ENCODE measurements around the gene FHAD1. TPM values are rescaled to one million over a fixed set of nuclear protein-coding genes. Genes with fewer than 3 reads are reported as not detected.

FHAD1 gene
- total RNA-seq, 2 experiments from 2014 or later: not detected

DNA sequence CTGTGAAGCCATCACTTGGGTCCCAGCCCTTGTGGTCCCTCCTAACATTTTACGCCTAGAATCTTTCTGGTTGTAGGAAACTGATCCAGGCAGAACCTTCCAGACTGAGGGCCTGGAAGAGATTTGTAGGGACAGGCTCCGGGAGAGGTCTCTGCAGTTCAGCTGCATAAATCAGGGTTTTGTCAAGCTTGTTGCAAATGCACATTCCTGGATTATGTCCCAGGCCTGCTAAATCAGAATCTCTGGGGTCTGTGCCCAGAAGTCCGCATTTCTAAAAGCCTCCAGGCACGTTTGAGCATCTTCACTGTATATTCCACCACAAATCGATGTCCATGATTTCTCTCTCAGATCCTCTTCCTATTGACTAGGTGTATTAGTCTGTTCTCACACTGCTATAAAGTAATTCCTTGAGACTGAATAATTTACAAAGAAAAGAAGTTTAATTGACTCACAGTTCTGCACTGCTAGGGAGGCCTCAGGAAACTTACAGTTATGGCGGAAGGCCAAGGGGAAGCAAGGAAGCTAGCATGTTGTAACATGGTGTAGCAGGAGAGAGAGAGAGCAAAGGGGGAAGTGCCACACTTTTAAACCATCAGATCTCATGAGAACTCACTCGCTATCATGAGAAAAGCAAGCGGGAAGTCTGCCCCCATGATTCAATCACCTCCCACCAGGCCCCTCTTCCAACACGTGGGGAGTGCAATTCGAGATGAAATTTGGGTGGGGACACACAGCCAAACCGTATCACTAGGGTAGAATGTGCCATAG, 1.2 kb upstream of the FHAD1 start:
- DNase-seq (peak in 2 of 14 experiments; percentile 36 to 53), ATAC-seq (ENCODE audit: poor library complexity) (no peak)
- H3K9me3 Mint-ChIP-seq: no peaks in the 10 kb centered on the region
- intact Hi-C loops (cut with DNase I, micrococcal nuclease): no loop called here
- no peak overlapping the region for H3K27ac Mint-ChIP-seq
- Histone ChIP-seq H3K9me3 (ENCODE audit: control insufficient read depth in 1 of 2, insufficient read depth in 1 of 2, low read length in 2 of 2) (peaks cover 0 to 6% of the 10 kb centered on the region in 2 experiments), H3K27me3 (ENCODE audit: control insufficient read depth in 1 of 2, insufficient read depth in 2 of 2, low read length in 2 of 2) (peaks cover 23 to 27% of the 10 kb centered on the region in 2 experiments), H3K4me1 (ENCODE audit: insufficient read depth, low read length) (peaks cover 23% of the 10 kb centered on the region), H3K36me3 (ENCODE audit: insufficient read depth, low read length) (no peaks in the 10 kb centered on the region), H3K4me3 (ENCODE audit: low read length) (no peak overlapping the region), H3K27ac (ENCODE audit: low read depth in 1 of 2, low read length in 2 of 2) (no peak overlapping the region)
- H3K4me3 Mint-ChIP-seq: peak overlapping the region; percentile 62
- CTCF ChIA-PET: no interaction called here
- H3K36me3 Mint-ChIP-seq (ENCODE audit: low read depth): no peaks in the 10 kb centered on the region
- H3K4me1 Mint-ChIP-seq (ENCODE audit: low read depth): peaks cover 39% of the 10 kb centered on the region
- POLR2A ChIA-PET: no interaction called here
- H3K27me3 Mint-ChIP-seq: peaks cover 72% of the 10 kb centered on the region
- TF ChIP-seq, protein P1, sequence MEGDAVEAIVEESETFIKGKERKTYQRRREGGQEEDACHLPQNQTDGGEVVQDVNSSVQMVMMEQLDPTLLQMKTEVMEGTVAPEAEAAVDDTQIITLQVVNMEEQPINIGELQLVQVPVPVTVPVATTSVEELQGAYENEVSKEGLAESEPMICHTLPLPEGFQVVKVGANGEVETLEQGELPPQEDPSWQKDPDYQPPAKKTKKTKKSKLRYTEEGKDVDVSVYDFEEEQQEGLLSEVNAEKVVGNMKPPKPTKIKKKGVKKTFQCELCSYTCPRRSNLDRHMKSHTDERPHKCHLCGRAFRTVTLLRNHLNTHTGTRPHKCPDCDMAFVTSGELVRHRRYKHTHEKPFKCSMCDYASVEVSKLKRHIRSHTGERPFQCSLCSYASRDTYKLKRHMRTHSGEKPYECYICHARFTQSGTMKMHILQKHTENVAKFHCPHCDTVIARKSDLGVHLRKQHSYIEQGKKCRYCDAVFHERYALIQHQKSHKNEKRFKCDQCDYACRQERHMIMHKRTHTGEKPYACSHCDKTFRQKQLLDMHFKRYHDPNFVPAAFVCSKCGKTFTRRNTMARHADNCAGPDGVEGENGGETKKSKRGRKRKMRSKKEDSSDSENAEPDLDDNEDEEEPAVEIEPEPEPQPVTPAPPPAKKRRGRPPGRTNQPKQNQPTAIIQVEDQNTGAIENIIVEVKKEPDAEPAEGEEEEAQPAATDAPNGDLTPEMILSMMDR (IDR thresholded peaks at IDR 0.05): no peak

DNA sequence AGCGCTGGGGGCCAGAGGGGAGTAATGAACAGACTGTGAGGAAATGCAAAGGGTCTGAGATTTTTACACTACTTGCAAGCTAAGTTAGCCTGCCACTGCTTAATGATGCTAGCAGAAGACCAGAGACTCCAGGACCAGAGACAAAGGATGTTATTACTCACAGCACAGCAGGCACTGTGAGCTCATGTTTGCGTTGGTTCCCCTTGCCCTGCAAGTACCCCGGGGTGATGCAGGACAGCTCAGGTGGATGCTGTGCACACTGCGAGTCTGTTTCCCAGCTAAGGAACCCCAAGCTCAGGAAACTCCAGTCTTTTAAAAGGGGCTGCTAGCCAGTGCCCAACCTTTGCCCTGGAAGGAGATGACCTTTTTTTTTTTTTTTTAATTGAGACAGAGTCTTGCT, 1.2 kb downstream of the FHAD1 start:
- Histone ChIP-seq H3K4me3 (ENCODE audit: low read length) (no peak overlapping the region), H3K27ac (ENCODE audit: low read depth in 1 of 2, low read length in 2 of 2) (no peak overlapping the region), H3K27me3 (ENCODE audit: control insufficient read depth in 1 of 2, insufficient read depth in 2 of 2, low read length in 2 of 2) (peaks cover 23% of the 10 kb centered on the region in 2 experiments), H3K9me3 (ENCODE audit: control insufficient read depth in 1 of 2, insufficient read depth in 1 of 2, low read length in 2 of 2) (peaks cover 0 to 6% of the 10 kb centered on the region in 2 experiments), H3K36me3 (ENCODE audit: insufficient read depth, low read length) (no peaks in the 10 kb centered on the region), H3K4me1 (ENCODE audit: insufficient read depth, low read length) (peaks cover 23% of the 10 kb centered on the region)
- ATAC-seq (ENCODE audit: poor library complexity): no peak
- intact Hi-C loops (cut with DNase I, micrococcal nuclease): no loop called here
- ChIA-PET CTCF (no interaction called here), POLR2A (no interaction called here)
- no peak for DNase-seq
- Mint-ChIP-seq H3K4me3 (peak overlapping the region; percentile 57), H3K27me3 (peaks cover 58% of the 10 kb centered on the region), H3K9me3 (no peaks in the 10 kb centered on the region), H3K4me1 (ENCODE audit: low read depth) (peaks cover 59% of the 10 kb centered on the region), H3K27ac (peak overlapping the region; percentile 14), H3K36me3 (ENCODE audit: low read depth) (no peaks in the 10 kb centered on the region)
- TF ChIP-seq, protein P1 (IDR thresholded peaks at IDR 0.05): no peak

DNA sequence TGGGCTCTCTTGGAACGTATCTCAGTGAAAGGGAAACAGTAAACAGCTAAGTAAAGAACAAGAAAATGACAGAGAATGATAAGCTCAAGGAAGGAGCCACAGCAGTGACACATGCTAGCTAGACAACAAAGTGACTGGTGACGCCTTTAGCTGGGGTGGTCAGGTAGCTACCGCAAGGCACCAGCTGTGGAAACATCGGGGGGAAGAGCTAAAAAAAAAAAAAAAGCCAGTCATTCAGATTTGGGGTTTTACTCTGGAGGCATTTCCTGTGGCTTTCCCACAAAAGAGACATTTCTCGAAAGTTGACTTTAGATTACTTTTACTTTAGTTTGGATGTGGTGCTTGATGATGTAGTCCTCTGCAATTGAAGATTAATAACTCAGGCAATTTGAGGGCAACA, 2.1 kb downstream of the FHAD1 start:
- DNase-seq (peak in 11 of 14 experiments; percentile 6 to 77 (median 26)), ATAC-seq (ENCODE audit: poor library complexity) (peak; percentile 87)
- Histone ChIP-seq H3K4me1 (ENCODE audit: insufficient read depth, low read length) (peaks cover 23% of the 10 kb centered on the region), H3K4me3 (ENCODE audit: low read length) (no peak overlapping the region), H3K27me3 (ENCODE audit: control insufficient read depth in 1 of 2, insufficient read depth in 2 of 2, low read length in 2 of 2) (peaks cover 21 to 23% of the 10 kb centered on the region in 2 experiments), H3K27ac (ENCODE audit: low read depth in 1 of 2, low read length in 2 of 2) (no peak overlapping the region), H3K9me3 (ENCODE audit: control insufficient read depth in 1 of 2, insufficient read depth in 1 of 2, low read length in 2 of 2) (peaks cover 0 to 6% of the 10 kb centered on the region in 2 experiments), H3K36me3 (ENCODE audit: insufficient read depth, low read length) (no peaks in the 10 kb centered on the region)
- peaks cover 50% of the 10 kb centered on the region for H3K27me3 Mint-ChIP-seq
- H3K27ac Mint-ChIP-seq: peak overlapping the region; percentile 59
- H3K36me3 Mint-ChIP-seq (ENCODE audit: low read depth): no peaks in the 10 kb centered on the region
- intact Hi-C loops (cut with DNase I, micrococcal nuclease): no loop called here
- peak overlapping the region; percentile 6 for H3K4me3 Mint-ChIP-seq
- peaks cover 68% of the 10 kb centered on the region for H3K4me1 Mint-ChIP-seq (ENCODE audit: low read depth)
- ChIA-PET CTCF (no interaction called here), POLR2A (no interaction called here)
- TF ChIP-seq, protein P1 (IDR thresholded peaks at IDR 0.05): no peak
- no peaks in the 10 kb centered on the region for H3K9me3 Mint-ChIP-seq

All from CD4-positive, alpha-beta T cell (primary cell).